Neural crest cell (in vitro differentiated cells): ENCODE data around the gene GATAD2B. TPM values are rescaled to one million over a fixed set of nuclear protein-coding genes. Genes with fewer than 3 reads are reported as not detected.
"Not testable (repeated sequence)": the region's sequence is repeated elsewhere in the genome, so short reads cannot be mapped to it uniquely, and the experiment has no call there.

ENCODE experiments used
- DNase-seq: peaks from one replicate; pipeline ENCODE4 v3.0.0; 2021; ENCODE audit warnings: low read depth, mixed read lengths, low spot score
- H3K27ac Mint-ChIP-seq: one replicate; pipeline ENCODE4 v1.8.0; 2021; ENCODE audit warnings: mild to moderate bottlenecking, mixed read lengths; ENCODE audit not compliant: unreplicated experiment
- H3K27me3 Mint-ChIP-seq: 2 replicates; pipeline ENCODE4 v1.8.0; 2021; ENCODE audit warnings: low read depth, mild to moderate bottlenecking, mixed read lengths
- H3K36me3 Mint-ChIP-seq: 2 replicates; pipeline ENCODE4 v1.8.0; 2021; ENCODE audit warnings: low read depth, mild to moderate bottlenecking, mixed read lengths
- H3K4me1 Mint-ChIP-seq: 2 replicates; pipeline ENCODE4 v1.8.0; 2021; ENCODE audit warnings: mixed read lengths
- H3K4me3 Mint-ChIP-seq: one replicate; pipeline ENCODE4 v1.8.0; 2021; ENCODE audit warnings: mild to moderate bottlenecking, mixed read lengths
- H3K9me3 Mint-ChIP-seq: 2 replicates; pipeline ENCODE4 v1.8.0; 2021; ENCODE audit warnings: mixed read lengths
- total RNA-seq: library from RNA; stranded (reverse); gene quantifications from 2 replicates; pipeline ENCODE4 v1.2.1, GENCODE V29; 2021
- TF ChIP-seq, protein P1 (sequence below): fragments of 200-600 bp; sonication (generic); conservative IDR thresholded peaks from 2 replicates; pipeline ENCODE4 v1.5.0; 2021; ENCODE audit warnings: antibody characterized with exemption, mild to moderate bottlenecking

Gene GATAD2B
- total RNA-seq, 1 donor from 2014 or later, result 52.5 TPM

DNA sequence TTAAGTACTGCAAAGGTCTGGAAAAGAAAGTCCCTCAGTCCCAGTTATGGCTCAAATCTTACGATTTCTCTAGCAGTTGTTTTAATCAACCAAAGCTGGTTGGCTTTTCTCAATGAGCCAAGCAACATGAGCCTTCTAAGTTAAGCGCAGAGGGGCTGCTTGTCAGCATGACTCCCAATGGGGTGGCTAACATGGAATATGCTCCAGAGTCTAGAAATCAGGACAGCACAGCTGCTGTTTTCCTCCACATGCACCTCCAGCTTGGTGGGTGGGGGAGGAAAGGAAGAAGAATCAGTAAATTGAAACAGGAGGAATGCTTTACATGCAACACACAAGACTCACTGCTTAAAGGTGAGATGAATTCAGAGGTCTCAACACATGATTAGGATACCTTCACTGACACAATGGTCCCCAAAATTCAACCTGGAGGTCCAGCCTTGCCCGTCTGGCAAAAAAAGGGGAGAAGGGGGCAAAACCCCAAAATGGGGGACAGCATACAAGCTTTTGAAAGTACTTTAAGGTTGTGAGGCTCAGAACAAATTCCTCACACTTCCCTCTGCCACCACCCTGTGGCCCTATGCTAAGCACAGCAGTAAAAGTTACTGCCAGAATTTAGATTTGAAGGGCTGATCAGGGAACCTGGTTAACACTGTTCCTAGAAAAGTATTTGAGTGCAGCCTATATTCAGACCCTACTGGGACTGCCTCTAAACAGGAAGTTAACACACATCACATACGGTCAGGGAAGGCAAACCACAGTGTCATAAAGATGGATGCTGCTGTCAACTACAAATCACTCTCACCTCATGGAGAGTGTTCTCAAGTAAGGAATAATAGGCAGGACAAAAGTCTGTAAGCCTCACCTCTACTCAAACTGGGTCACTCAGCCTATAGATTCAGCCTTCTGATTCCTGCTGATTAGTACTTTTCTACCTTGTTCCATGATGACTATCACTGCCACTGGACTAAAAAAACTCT is 2.6 kb downstream of the GATAD2B start:
- no peak overlapping the region for H3K27ac Mint-ChIP-seq
- DNase-seq, result no peak
- peaks cover 32% of the 10 kb centered on the region for H3K4me1 Mint-ChIP-seq
- no peaks in the 10 kb centered on the region for H3K9me3 Mint-ChIP-seq
- peaks cover 2% of the 10 kb centered on the region for H3K27me3 Mint-ChIP-seq
- H3K4me3 Mint-ChIP-seq, result peak overlapping the region; percentile 91
- TF ChIP-seq, protein P1, sequence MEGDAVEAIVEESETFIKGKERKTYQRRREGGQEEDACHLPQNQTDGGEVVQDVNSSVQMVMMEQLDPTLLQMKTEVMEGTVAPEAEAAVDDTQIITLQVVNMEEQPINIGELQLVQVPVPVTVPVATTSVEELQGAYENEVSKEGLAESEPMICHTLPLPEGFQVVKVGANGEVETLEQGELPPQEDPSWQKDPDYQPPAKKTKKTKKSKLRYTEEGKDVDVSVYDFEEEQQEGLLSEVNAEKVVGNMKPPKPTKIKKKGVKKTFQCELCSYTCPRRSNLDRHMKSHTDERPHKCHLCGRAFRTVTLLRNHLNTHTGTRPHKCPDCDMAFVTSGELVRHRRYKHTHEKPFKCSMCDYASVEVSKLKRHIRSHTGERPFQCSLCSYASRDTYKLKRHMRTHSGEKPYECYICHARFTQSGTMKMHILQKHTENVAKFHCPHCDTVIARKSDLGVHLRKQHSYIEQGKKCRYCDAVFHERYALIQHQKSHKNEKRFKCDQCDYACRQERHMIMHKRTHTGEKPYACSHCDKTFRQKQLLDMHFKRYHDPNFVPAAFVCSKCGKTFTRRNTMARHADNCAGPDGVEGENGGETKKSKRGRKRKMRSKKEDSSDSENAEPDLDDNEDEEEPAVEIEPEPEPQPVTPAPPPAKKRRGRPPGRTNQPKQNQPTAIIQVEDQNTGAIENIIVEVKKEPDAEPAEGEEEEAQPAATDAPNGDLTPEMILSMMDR, result peak; percentile 27
- H3K36me3 Mint-ChIP-seq, result no peaks in the 10 kb centered on the region

DNA sequence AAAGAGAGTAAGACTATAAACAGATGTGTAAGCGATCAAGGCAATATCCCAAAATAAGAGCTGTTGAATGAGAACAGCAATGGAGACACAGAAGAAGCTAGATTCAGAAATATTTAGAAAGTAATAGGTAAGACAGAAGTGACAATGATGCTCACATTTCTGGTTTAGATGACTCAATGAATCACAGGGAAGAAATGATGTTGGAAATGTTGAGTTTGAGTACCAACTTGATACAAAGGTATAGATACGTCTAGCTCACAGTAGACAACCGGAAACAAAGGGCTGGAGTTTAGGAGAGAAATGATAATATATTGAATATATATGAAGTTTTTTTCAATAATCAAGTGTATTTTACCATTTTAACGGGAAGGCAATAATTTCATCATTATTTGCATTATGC is 6.5 kb downstream of the GATAD2B start:
- H3K4me1 Mint-ChIP-seq, result peaks cover 24% of the 10 kb centered on the region
- TF ChIP-seq, protein P1, result no peak
- H3K27me3 Mint-ChIP-seq, result no peaks in the 10 kb centered on the region
- DNase-seq, result no peak
- no peak overlapping the region for H3K27ac Mint-ChIP-seq
- no peak overlapping the region for H3K4me3 Mint-ChIP-seq
- H3K9me3 Mint-ChIP-seq, result no peaks in the 10 kb centered on the region
- H3K36me3 Mint-ChIP-seq, result no peaks in the 10 kb centered on the region

DNA sequence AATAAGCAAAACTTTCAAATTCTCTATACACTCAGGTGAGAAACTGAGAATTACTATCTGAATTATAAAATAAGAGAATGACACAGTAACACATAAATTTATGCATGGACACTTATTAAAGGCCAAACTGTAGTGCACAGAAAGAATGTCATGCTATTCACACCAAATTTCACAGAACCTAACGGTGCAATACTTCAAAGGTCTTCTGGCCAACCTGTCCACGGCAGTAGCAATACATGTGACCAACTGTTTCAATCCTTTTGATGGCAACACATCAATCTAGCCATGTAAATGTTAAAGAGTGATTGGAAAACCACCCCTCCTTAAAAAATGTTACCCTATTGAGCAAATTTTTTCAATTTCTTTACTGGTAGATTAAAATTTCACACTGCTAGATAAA is 10.4 kb downstream of the GATAD2B start:
- Mint-ChIP-seq H3K4me1 (peaks cover 10% of the 10 kb centered on the region), H3K27me3 (no peaks in the 10 kb centered on the region), H3K9me3 (no peaks in the 10 kb centered on the region), H3K27ac (no peak overlapping the region), H3K36me3 (peaks cover 2% of the 10 kb centered on the region), H3K4me3 (no peak overlapping the region)
- no peak for DNase-seq
- TF ChIP-seq, protein P1, result no peak

DNA sequence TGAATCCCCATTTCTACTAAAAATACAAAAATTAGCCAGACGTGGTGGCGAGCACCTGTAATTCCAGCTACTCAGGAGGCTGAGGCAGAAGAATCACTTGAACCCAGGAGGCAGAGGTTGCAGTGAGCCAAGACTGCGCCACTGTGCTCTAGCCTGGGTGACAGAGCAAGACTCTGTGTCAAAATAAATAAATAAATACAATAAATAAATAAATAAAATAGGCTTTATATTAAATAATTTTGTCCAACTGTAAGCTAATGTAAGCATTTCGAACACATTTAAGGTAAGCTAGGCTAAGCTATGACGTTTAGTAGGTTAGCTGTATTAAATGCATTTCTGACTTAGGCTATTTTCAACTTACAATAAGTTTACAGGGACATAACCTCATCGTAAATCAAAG is 12.2 kb downstream of the GATAD2B start:
- H3K4me3 Mint-ChIP-seq, H3K9me3 Mint-ChIP-seq, H3K27me3 Mint-ChIP-seq, H3K27ac Mint-ChIP-seq, H3K4me1 Mint-ChIP-seq, DNase-seq: not testable (repeated sequence)
- peaks cover 11% of the 10 kb centered on the region for H3K36me3 Mint-ChIP-seq

DNA sequence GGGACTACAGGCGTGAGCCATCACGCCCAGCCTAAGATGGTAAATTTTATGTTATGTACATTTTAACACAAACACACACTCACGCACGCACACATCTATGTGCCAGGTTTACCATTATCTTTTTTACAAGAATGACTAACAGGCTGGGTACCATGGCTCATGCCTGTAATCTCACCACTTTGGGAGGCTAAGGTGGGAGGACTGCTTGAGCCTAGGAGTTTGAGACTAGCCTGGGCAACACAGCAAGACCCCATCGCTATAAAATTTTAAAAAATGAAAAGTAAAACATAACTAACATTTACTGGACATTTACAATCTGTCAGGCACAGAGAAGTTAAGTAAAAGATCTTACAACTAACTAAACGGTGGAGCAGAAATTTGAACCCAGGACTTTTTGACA is 14.7 kb downstream of the GATAD2B start:
- Mint-ChIP-seq H3K9me3 (no peaks in the 10 kb centered on the region), H3K4me1 (peaks cover 10% of the 10 kb centered on the region), H3K27ac (no peak overlapping the region), H3K27me3 (no peaks in the 10 kb centered on the region), H3K36me3 (peaks cover 11% of the 10 kb centered on the region), H3K4me3 (no peak overlapping the region)
- TF ChIP-seq, protein P1, result no peak
- DNase-seq, result no peak

DNA sequence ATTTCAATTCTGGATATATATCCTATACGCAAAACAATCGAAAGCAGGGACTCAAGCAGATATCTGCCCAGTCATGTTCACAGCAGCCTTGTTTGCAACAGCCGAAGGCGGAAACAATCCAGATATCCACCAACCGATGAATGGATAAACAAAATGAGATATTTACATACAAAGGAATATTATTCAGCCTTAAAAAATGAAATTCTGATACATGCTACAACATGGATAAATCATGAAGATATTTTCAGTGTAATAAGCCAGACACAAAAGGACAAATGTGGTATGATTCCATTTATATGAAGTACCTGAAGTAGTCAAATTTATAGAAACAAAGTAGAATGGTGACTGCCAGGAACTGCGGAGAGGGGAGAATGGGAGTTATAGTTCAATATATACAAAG is 15.6 kb downstream of the GATAD2B start:
- H3K27me3 Mint-ChIP-seq, result no peaks in the 10 kb centered on the region
- peaks cover 11% of the 10 kb centered on the region for H3K36me3 Mint-ChIP-seq
- TF ChIP-seq, protein P1, result no peak
- no peaks in the 10 kb centered on the region for H3K9me3 Mint-ChIP-seq
- no peak for DNase-seq
- no peak overlapping the region for H3K4me3 Mint-ChIP-seq
- no peak overlapping the region for H3K27ac Mint-ChIP-seq
- peaks cover 10% of the 10 kb centered on the region for H3K4me1 Mint-ChIP-seq
